ENCODE data around the gene EIF3C.
"Not testable (repeated sequence)": the region's sequence is repeated elsewhere in the genome, so short reads cannot be mapped to it uniquely, and the experiment has no call there.

The EIF3C gene

GRCh38 chr16:28750469-28751067, 39.3 kb downstream of the EIF3C start:
- FAIRE-seq, result not testable (repeated sequence)

GRCh38 chr16:28751487-28751886, 40.2 kb downstream of the EIF3C start, which contains the start of gene NPIPB9:
Gene NPIPB9, plus strand, starts transcription at chr16:28751787.
- FAIRE-seq, result not testable (repeated sequence)

GRCh38 chr16:28781697-28782096, 70.4 kb downstream of the EIF3C start:
- FAIRE-seq, result not testable (repeated sequence)

- FAIRE-seq, result not testable (repeated sequence)
Observed at GRCh38 chr16:28782357-28782756, 71.1 kb downstream of the EIF3C start.

Data from endometrium (tissue), 2 donors.